ENCODE data around the gene LPO. TPM values are rescaled to one million over a fixed set of nuclear protein-coding genes. Genes with fewer than 3 reads are reported as not detected.

The LPO gene
- total and polyA plus RNA-seq, 10 of the 15 experiments (the other 5 are each of a cell fraction or from before 2014, with no cell fraction given) = 0.03 to 0.11 (median 0.06) TPM; not detected in 7

- Histone ChIP-seq H3K79me2 (ENCODE audit: control insufficient read depth, insufficient read depth, low read length) (no peaks in the 10 kb centered on the region), H3K27ac (ENCODE audit: control insufficient read depth, insufficient read depth) (no peak overlapping the region), H3K9ac (ENCODE audit: control insufficient read depth, insufficient read depth, low read length) (no peak overlapping the region), H3K4me2 (ENCODE audit: control insufficient read depth, insufficient read depth) (no peak overlapping the region), H2AFZ (ENCODE audit: control insufficient read depth, low read depth, low read length) (no peak overlapping the region), H3K27me3 (replicated peaks in 1 of 2; ENCODE audit: control insufficient read depth in 2 of 2, insufficient read depth in 2 of 2, low read length in 1 of 2) (peaks cover 0 to 4% of the 10 kb centered on the region in 2 experiments; a peak in 2 of 4 replicates), H3K4me3 (no peak overlapping the region), H3K36me3 (ENCODE audit: control insufficient read depth in 2 of 2, insufficient read depth in 2 of 2, low read length in 1 of 2) (no peaks in the 10 kb centered on the region), H3K9me3 (replicated peaks; ENCODE audit: control insufficient read depth, insufficient read depth, low read length) (no peaks in the 10 kb centered on the region), H4K20me1 (ENCODE audit: control insufficient read depth, insufficient read depth) (no peaks in the 10 kb centered on the region), H3K4me1 (ENCODE audit: control insufficient read depth, insufficient read depth, low read length) (peaks cover 3% of the 10 kb centered on the region)
- WGBS (ENCODE audit: insufficient coverage, insufficient replicate concordance, low lambda C conversion rate, missing lambda C conversion rate) = 69% methylated on average over 14 of the region's 18 CpGs
- FAIRE-seq (no peak), ATAC-seq (no peak), DNase-seq (ENCODE audit: low read depth, low spot score) (no peak)
- in situ Hi-C loops (cut with MboI) = no loop called here
- intact Hi-C loops (cut with micrococcal nuclease; ENCODE audit: unreplicated experiment) = no loop called here
- ChIA-PET CTCF (interaction anchor here (0.9 to 1.2 kb wide), 2 partner anchors 37 to 56 kb away, joined by 3 to 5 read pairs; no protein-coding TSS in a partner anchor), RAD21 (ENCODE audit: unreplicated experiment) (no interaction called here), POLR2A (no interaction called here), SMC1A (ENCODE audit: uncharacterized antibody, unreplicated experiment) (no interaction called here)
- no TSS peak for BruUV-seq (replicated peaks)
- TF ChIP-seq REST (IDR thresholded peaks at IDR 0.05; ENCODE audit: low read depth, low read length) = no peak
- 0 out of 6 replicates have a peak, but pooled peaks of 1 of the 3 experiments have one; percentile 3 for TF ChIP-seq CTCF (IDR thresholded peaks at IDR 0.05 in 2 of 3, conservative IDR thresholded peaks at IDR 0.05 in 1 of 3; ENCODE audit: control insufficient read depth in 2 of 3, extremely low read depth in 1 of 3, insufficient read depth in 1 of 3, low read depth in 3 of 3, low read length in 3 of 3)
These were observed 44.6 kb upstream of the LPO start for GRCh38 chr17:58193641-58194255.

Data from GM12878 (cell line).